ENCODE data around the gene MUSTN1.

GRCh38 chr3:52822363-52822762, 12.5 kb downstream of the MUSTN1 start:
- no peak for TF ChIP-seq EZH2 (IDR thresholded peaks at IDR 0.05; ENCODE audit: insufficient read depth, poor library complexity, severe bottlenecking)
- no peak for TF ChIP-seq EZH2phosphoT487 (IDR thresholded peaks at IDR 0.05; ENCODE audit: insufficient read depth, low read depth)
